OCI-LY7 (cell line): ENCODE data around the gene CENPU.
"Not testable (repeated sequence)": the region's sequence is repeated elsewhere in the genome, so short reads cannot be mapped to it uniquely, and the experiment has no call there.

Experiments
- CTCF ChIP-seq: fragments of 200-600 bp; sonication (generic); conservative IDR thresholded peaks from 2 replicates; pipeline ENCODE4 v1.5.1; 2014; ENCODE audit warnings: mild to moderate bottlenecking, antibody characterized with exemption, low read length, moderate library complexity, mixed read lengths
- EZH2phosphoT487 ChIP-seq: fragments of 200-600 bp; sonication (generic); IDR thresholded peaks from 2 replicates; pipeline ENCODE4 v1.6.1; 2018; ENCODE audit warnings: low read depth, borderline replicate concordance, mild to moderate bottlenecking, mixed run types, antibody characterized with exemption, low read length, moderate library complexity, mixed read lengths

GRCh38 chr4:184739575-184739974 lies 5.7 kb upstream of the CENPU start:
- TF ChIP-seq CTCF, EZH2phosphoT487: not testable (repeated sequence)
